H9 (cell line): ENCODE results near the gene RASA2. TPM values are rescaled to one million over a fixed set of nuclear protein-coding genes. Genes with fewer than 3 reads are reported as not detected.

Experiments
- DNase-seq: peaks from one replicate; pipeline ENCODE4 v3.0.0-alpha.2; 2017
- H2AFZ ChIP-seq: one replicate; pipeline ENCODE4 v1.6.1; 2013; ENCODE audit warnings: mild to moderate bottlenecking, low read length, control low read depth, moderate library complexity
- H2AK5ac ChIP-seq: 2 replicates; pipeline ENCODE4 v1.6.1; 2013; ENCODE audit warnings: low read length, control low read depth, mixed read lengths; ENCODE audit not compliant: insufficient read length
- H2BK120ac ChIP-seq: one replicate; pipeline ENCODE4 v1.6.1; 2013; ENCODE audit warnings: low read depth, mild to moderate bottlenecking, low read length, control low read depth, inconsistent platforms; ENCODE audit not compliant: poor library complexity, severe bottlenecking
- H2BK12ac ChIP-seq: 2 replicates; pipeline ENCODE4 v1.6.1; 2013; ENCODE audit warnings: low read length, control low read depth, mixed read lengths, low read depth; ENCODE audit not compliant: insufficient read length
- H2BK15ac ChIP-seq: 2 replicates; pipeline ENCODE4 v1.6.1; 2013; ENCODE audit warnings: low read depth, low read length, control low read depth
- H2BK20ac ChIP-seq: one replicate; pipeline ENCODE4 v1.6.1; 2013; ENCODE audit warnings: low read depth, mild to moderate bottlenecking, low read length, control low read depth, inconsistent platforms; ENCODE audit not compliant: poor library complexity, severe bottlenecking
- H2BK5ac ChIP-seq: 2 replicates; pipeline ENCODE4 v1.6.1; 2013; ENCODE audit warnings: low read length, control low read depth, mixed read lengths; ENCODE audit not compliant: insufficient read length
- H3K14ac ChIP-seq: 2 replicates; pipeline ENCODE4 v1.6.1; 2013; ENCODE audit warnings: low read length, control low read depth; ENCODE audit not compliant: insufficient read depth
- H3K18ac ChIP-seq: 2 replicates; pipeline ENCODE4 v1.6.1; 2013; ENCODE audit warnings: low read depth, mild to moderate bottlenecking, mixed read lengths, low read length, control low read depth; ENCODE audit not compliant: insufficient read length
- H3K23ac ChIP-seq: 2 replicates; pipeline ENCODE4 v1.6.1; 2013; ENCODE audit warnings: low read length, control low read depth, mixed read lengths, low read depth; ENCODE audit not compliant: insufficient read length
- H3K23me2 ChIP-seq: 2 replicates; pipeline ENCODE4 v1.6.1; 2013; ENCODE audit warnings: low read depth, mild to moderate bottlenecking, mixed read lengths, low read length, control low read depth; ENCODE audit not compliant: insufficient read length, poor library complexity, severe bottlenecking
- H3K27ac ChIP-seq: 2 replicates; pipeline ENCODE4 v1.5.1; 2013; ENCODE audit warnings: low read length, control low read depth, mixed read lengths, low read depth; ENCODE audit not compliant: insufficient read length
- H3K27me3 ChIP-seq: 2 replicates; pipeline ENCODE4 v1.6.1; 2013; ENCODE audit warnings: low read length, control low read depth, inconsistent platforms; ENCODE audit not compliant: insufficient read depth
- H3K4ac ChIP-seq: 2 replicates; pipeline ENCODE4 v1.6.1; 2013; ENCODE audit warnings: low read depth, mild to moderate bottlenecking, control low read depth, inconsistent platforms, low read length, moderate library complexity
- H3K4me1 ChIP-seq: 2 replicates; pipeline ENCODE4 v1.6.1; 2013; ENCODE audit warnings: low read length, control low read depth, inconsistent platforms; ENCODE audit not compliant: insufficient read depth
- H3K4me2 ChIP-seq: 2 replicates; pipeline ENCODE4 v1.6.1; 2013; ENCODE audit warnings: low read length, control low read depth, mixed read lengths; ENCODE audit not compliant: insufficient read length, insufficient read depth
- H3K56ac ChIP-seq: 2 replicates; pipeline ENCODE4 v1.6.1; 2013; ENCODE audit warnings: low read depth, mild to moderate bottlenecking, mixed read lengths, low read length, control low read depth; ENCODE audit not compliant: insufficient read length
- H3K79me1 ChIP-seq: 2 replicates; pipeline ENCODE4 v1.6.1; 2013; ENCODE audit warnings: low read depth, mild to moderate bottlenecking, moderate library complexity, low read length, control low read depth, inconsistent platforms; ENCODE audit not compliant: insufficient read depth, poor library complexity, severe bottlenecking
- H3K79me2 ChIP-seq: 2 replicates; pipeline ENCODE4 v1.6.1; 2013; ENCODE audit warnings: low read length, control low read depth, inconsistent platforms; ENCODE audit not compliant: insufficient read depth
- H3K9ac ChIP-seq: 2 replicates; pipeline ENCODE4 v1.6.1; 2013; ENCODE audit warnings: low read length, control low read depth, mixed read lengths; ENCODE audit not compliant: insufficient read length; ENCODE audit errors: extremely low read depth
- H3K9me3 ChIP-seq: one replicate; pipeline ENCODE4 v1.6.1; 2013; ENCODE audit warnings: low read depth, low read length, inconsistent platforms; ENCODE audit not compliant: control insufficient read depth
- H3T11ph ChIP-seq: one replicate; pipeline ENCODE4 v1.6.1; 2013; ENCODE audit warnings: mild to moderate bottlenecking, low read length, control low read depth, inconsistent platforms
- H4K20me1 ChIP-seq: one replicate; pipeline ENCODE4 v1.6.1; 2013; ENCODE audit not compliant: control insufficient read depth, insufficient read length, insufficient read depth
- H4K5ac ChIP-seq: 2 replicates; pipeline ENCODE4 v1.6.1; 2013; ENCODE audit warnings: low read depth, mild to moderate bottlenecking, mixed read lengths, low read length, control low read depth; ENCODE audit not compliant: insufficient read length
- H4K8ac ChIP-seq: replicated peaks from 2 replicates; pipeline ENCODE4 v1.6.1; 2013; ENCODE audit warnings: low read length, control low read depth, mixed read lengths, low read depth; ENCODE audit not compliant: insufficient read length
- H4K91ac ChIP-seq: 2 replicates; pipeline ENCODE4 v1.6.1; 2013; ENCODE audit warnings: low read depth, mild to moderate bottlenecking, moderate library complexity, mixed read lengths, low read length, control low read depth; ENCODE audit not compliant: insufficient read length
- H3K27ac Mint-ChIP-seq, 3 experiments: 2 replicates in 2 of 3; 3 replicates in 1 of 3; pipeline ENCODE4 v1.8.0; 2020 to 2021; ENCODE audit warnings: mixed read lengths in 3 of 3, mild to moderate bottlenecking in 1 of 3, moderate library complexity in 1 of 3
- H3K27me3 Mint-ChIP-seq: 2 replicates; pipeline ENCODE4 v1.8.0; 2021; ENCODE audit warnings: low read depth, mild to moderate bottlenecking, moderate library complexity, mixed read lengths
- H3K36me3 Mint-ChIP-seq, 3 experiments: 2 replicates in 2 of 3; 3 replicates in 1 of 3; pipeline ENCODE4 v1.8.0; 2020 to 2021; ENCODE audit warnings: low read depth in 3 of 3, mixed read lengths in 3 of 3; ENCODE audit not compliant: insufficient read depth in 1 of 3
- H3K4me1 Mint-ChIP-seq, 2 experiments: 2 replicates each; pipeline ENCODE4 v1.8.0; 2020; ENCODE audit warnings: mixed read lengths in 2 of 2
- H3K4me3 Mint-ChIP-seq, 2 experiments: 2 replicates in 1 of 2; 3 replicates in 1 of 2; pipeline ENCODE4 v1.8.0; 2020 to 2021; ENCODE audit warnings: mild to moderate bottlenecking in 2 of 2, mixed read lengths in 2 of 2, moderate library complexity in 1 of 2
- H3K9me3 Mint-ChIP-seq, 2 experiments: 2 replicates in 1 of 2; 3 replicates in 1 of 2; pipeline ENCODE4 v1.8.0; 2020; ENCODE audit warnings: mild to moderate bottlenecking in 2 of 2, mixed read lengths in 2 of 2, moderate library complexity in 1 of 2
- CTCF ChIP-seq: fragments of 200-600 bp; sonication (generic); conservative IDR thresholded peaks from 3 replicates; pipeline ENCODE4 v1.8.0; 2021; ENCODE audit warnings: antibody characterized with exemption, mild to moderate bottlenecking
- total RNA-seq: library from RNA; stranded (reverse); gene quantifications from 2 replicates; pipeline ENCODE4 v1.2.1, GENCODE V29; 2021

RASA2 gene
- total RNA-seq, 1 experiment from 2014 or later = 24.4 TPM

DNA sequence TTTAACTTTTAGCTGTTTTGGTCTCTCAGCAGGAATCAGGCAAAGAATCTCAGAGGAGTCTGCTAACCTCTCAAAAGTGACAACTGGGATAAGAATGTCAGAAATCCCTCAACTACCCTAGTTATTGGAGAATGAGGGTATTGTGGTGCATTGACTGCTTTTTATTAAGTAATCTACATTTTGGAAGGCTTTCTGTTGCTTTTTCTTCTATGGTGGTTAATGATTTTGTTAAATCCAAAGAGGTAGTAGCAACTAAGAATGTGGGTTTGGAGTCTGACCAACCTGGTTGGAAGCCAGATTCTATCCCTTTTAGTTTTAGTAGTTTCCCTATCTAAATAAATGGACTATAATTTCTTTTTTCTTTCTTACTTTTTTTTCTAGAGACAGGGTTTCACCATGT, 156.6 kb downstream of the RASA2 start:
- Histone ChIP-seq H3K4ac (no peak overlapping the region), H4K5ac (no peak overlapping the region), H3K27ac (no peak overlapping the region), H3K9ac (no peak overlapping the region), H3K79me2 (no peaks in the 10 kb centered on the region), H3K79me1 (no peaks in the 10 kb centered on the region), H4K8ac (no peak overlapping the region), H2AFZ (no peak overlapping the region), H3K14ac (no peak overlapping the region), H3K27me3 (no peaks in the 10 kb centered on the region; the same call in 1 of the 2 replicates), H2BK5ac (no peak overlapping the region), H2BK20ac (no peak overlapping the region), H3K4me2 (no peak overlapping the region), H3K56ac (no peak overlapping the region), H3K23ac (no peak overlapping the region), H3T11ph (no peak overlapping the region), H2BK120ac (no peak overlapping the region), H3K18ac (no peak overlapping the region), H3K9me3 (no peaks in the 10 kb centered on the region), H2BK12ac (no peak overlapping the region), H4K91ac (no peak overlapping the region), H2AK5ac (no peak overlapping the region), H3K23me2 (no peaks in the 10 kb centered on the region), H3K4me1 (no peaks in the 10 kb centered on the region), H4K20me1 (no peaks in the 10 kb centered on the region), H2BK15ac (no peak overlapping the region)
- no peak for DNase-seq
- no peak for TF ChIP-seq CTCF
- Mint-ChIP-seq H3K4me3 (no peak overlapping the region), H3K36me3 (no peaks in the 10 kb centered on the region), H3K9me3 (no peaks in the 10 kb centered on the region; a peak in 1 of 5 replicates), H3K4me1 (peaks cover 9 to 13% of the 10 kb centered on the region in 2 experiments), H3K27me3 (no peaks in the 10 kb centered on the region; the same call in 1 of the 2 replicates), H3K27ac (no peak overlapping the region)
